GM18519 (cell line): ENCODE measurements around the gene KIF13A.
"Not testable (repeated sequence)": the region's sequence is repeated elsewhere in the genome, so short reads cannot be mapped to it uniquely, and the experiment has no call there.

ENCODE experiments used
- ATAC-seq: cut with Tn5 transposase; IDR thresholded peaks from one replicate; pipeline ENCODE4 v1.9.1; 2021; ENCODE audit warnings: mild to moderate bottlenecking, moderate library complexity; ENCODE audit not compliant: unreplicated experiment, low FRiP score

Gene KIF13A

GRCh38 chr6:17935188-17936149 is 52.0 kb downstream of the KIF13A start:
- no peak for ATAC-seq

GRCh38 chr6:17933716-17934115 is 53.7 kb downstream of the KIF13A start:
- no peak for ATAC-seq

DNA sequence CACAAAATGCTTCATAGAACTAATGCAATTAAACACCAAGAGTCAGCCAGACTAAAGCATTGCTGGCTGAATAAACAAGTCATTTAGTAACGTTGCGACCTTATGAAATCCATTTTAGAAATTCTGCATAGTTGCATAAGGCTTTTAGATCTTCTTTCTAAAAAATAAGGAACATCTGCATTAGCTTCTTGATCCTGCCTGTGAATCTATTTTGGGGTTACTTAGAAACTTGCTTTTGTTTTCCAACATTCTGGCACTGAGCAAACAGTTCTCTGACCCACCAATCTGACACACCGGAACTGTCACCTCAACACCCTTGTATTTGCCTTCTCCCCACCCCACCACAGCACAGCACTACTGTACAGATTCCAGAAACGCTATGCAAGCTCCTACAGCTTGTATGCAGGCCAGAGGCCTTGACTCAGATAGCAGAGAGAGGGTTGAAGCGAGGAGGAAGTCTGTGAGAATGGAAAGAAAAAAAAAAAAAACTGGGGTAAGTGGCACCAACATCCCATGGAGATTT is 55.0 kb downstream of the KIF13A start:
- no peak for ATAC-seq

DNA sequence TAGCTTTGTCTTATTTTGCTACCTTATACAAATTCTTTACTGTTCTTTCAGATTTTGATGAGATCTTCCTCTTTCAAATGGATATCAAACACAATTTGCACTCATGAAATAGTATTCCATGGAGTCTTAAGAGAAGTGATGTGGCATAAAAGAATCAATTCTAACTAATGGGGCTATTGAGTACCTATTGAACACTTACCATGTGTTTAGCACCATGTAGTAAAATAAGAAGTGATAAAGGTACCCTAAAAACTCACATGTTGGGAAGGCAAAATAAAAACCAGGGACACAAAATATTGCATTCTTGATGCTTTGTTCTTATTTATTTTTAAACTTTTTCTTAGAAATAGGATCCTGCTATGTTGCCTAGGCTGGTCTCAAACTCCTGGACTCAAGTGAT is 56.2 kb downstream of the KIF13A start:
- no peak for ATAC-seq

- no peak for ATAC-seq
These were observed 57.0 kb downstream of the KIF13A start for GRCh38 chr6:17930321-17930993.

DNA sequence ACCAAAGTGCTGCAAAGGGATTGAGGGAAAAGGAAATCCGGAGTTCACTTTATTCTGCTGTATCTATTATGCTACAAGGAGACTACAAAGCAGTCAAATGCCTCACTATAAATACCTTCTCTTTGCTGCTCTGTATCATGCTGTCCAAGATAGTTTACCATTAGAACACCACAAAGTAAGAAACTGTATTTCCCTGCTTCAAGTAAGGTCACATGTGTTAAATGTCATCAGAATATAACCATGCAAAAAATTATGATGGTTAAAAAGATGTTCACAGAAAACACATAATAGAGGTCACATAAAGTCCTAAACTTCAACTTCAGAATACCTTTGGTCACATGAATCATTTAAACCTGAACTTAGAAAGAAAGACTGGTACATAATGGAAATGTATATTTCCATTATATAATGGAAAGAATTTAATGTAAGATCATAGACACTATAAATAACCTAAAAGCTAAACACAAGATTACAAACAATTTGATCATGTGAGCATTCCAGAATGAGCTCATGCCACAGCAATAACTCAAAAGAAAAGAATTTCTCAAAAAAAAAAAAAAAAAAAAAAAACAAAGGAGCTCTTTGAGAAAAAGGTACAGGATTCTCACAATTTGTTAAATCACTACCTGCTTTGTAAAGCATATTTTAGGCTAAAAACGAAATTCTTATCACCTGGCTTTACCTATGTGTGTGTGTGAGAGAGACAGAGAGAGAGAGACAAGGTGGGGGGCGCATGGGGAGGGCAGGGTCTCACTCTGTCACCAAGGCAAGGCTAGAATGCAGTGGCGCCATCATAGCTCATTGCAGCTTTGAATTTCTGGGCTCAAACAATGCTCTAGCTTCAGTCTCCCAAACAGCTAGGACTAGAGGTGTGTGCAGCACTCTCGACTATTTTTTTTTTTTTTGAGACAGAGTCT is 58.7 kb downstream of the KIF13A start:
- no peak for ATAC-seq

- ATAC-seq = no peak
These were observed 59.7 kb downstream of the KIF13A start for GRCh38 chr6:17927705-17928104.

- ATAC-seq = no peak
These were observed 64.0 kb downstream of the KIF13A start for GRCh38 chr6:17923401-17923863.

DNA sequence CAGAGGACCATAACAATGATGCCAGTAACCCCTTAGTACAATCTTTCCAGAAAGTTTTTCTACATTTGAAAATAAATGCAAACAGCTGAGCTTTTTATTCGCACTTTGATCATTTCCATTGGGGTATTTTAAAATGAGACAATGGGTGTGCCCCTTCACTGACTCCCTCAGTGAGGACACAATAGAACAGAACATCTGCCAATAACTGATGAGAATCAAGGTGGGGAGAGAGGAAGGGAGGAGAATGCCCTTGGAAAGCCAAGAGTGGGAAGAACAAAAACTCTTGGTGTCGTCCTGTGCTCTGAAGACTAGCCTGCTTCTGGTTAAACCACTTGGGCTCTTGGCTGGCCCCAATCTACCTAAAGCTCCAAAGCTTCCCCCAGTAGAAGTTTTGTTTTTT is 66.0 kb downstream of the KIF13A start:
- no peak for ATAC-seq

GRCh38 chr6:17919496-17919895 is 67.9 kb downstream of the KIF13A start:
- no peak for ATAC-seq

- ATAC-seq = no peak
These were observed 69.3 kb downstream of the KIF13A start for GRCh38 chr6:17917837-17918763.

DNA sequence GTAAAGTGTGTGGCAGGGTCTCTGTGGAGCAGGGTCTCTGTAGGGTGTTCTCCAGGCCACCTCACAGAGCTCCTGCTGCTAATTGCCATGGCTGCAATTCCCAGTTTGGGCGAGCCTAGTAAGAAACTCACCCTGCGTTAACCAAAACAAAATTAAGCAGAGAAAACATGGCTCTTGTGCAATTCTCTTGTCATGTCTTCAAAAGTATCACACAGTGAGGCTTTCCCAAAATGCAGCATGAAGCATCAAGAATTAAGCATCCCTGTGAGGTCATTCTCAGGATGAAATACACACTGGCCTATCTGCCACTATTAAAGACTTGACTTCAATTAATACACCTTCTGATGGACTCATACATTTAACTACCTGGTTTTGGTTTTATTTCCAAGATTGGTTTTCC is 72.8 kb downstream of the KIF13A start:
- no peak for ATAC-seq

GRCh38 chr6:17912521-17912920 is 74.9 kb downstream of the KIF13A start:
- no peak for ATAC-seq

- not testable (repeated sequence) for ATAC-seq
These were observed 75.8 kb downstream of the KIF13A start for GRCh38 chr6:17911656-17912055.

- ATAC-seq = no peak
These were observed 77.2 kb downstream of the KIF13A start for GRCh38 chr6:17910189-17910588.

- no peak for ATAC-seq
These were observed 78.6 kb downstream of the KIF13A start for GRCh38 chr6:17908831-17909230.

DNA sequence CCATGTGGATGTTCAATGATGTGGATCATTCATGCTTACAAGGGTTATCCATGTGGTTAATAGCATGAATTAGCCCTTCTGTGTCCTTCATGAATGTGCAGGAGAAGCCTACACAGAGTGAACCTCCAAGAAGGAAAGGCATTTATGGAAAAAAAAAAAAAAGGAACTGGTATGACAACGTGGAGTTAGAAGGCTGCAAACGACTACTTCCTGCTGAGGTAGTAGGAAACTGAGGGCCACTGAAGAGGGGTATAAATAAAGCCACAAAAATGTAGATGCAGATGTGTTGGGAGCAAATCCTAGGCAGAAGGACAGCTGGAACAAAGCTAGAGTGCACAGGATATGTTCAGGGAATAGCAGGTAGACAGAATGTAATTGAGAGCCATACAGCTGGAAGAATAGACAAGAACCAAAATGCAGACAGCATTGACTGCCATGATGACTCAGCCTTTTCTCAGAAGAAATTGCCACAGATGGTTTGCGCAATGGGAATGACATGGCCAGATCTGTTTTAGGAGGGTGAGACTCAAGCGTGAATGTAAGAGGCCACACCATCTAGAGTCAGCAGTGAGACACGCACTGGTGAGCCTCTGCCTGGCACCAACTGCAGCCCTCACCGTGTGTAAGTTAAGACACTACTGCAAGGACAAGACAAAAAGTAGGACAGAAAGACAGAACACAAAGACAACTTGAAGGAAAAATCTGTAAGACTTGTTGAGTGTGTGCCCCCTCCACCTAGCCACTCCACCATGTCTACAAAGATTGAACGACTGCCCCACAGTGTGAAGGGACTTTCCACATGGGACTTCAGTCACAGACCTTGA is 79.8 kb downstream of the KIF13A start:
- ATAC-seq = peak; percentile 59
